Ascending aorta (tissue), 2 donors: ENCODE measurements around the gene VTA1. TPM values are rescaled to one million over a fixed set of nuclear protein-coding genes. Genes with fewer than 3 reads are reported as not detected.

Experiments used
- DNase-seq, 2 donors: peaks; one replicate each; pipeline ENCODE4 v3.0.0-alpha.2; 2019; ENCODE audit warnings: low spot score in 2 of 2
- H3K27ac ChIP-seq, 2 donors: fragments of 200-600 bp; sonication (generic); one replicate each; pipeline ENCODE4 v1.5.1; 2016 to 2017; ENCODE audit warnings: mild to moderate bottlenecking in 1 of 2
- H3K27me3 ChIP-seq: fragments of 200-600 bp; sonication (generic); one replicate; pipeline ENCODE4 v1.5.1; 2017
- H3K36me3 ChIP-seq, 2 donors: fragments of 200-600 bp; sonication (generic); one replicate each; pipeline ENCODE4 v1.5.1; 2016
- H3K4me1 ChIP-seq, 2 donors: fragments of 200-600 bp; sonication (generic); one replicate each; pipeline ENCODE4 v1.5.1; 2016 to 2017; ENCODE audit warnings: mild to moderate bottlenecking in 1 of 2
- H3K4me3 ChIP-seq, 2 donors: fragments of 200-600 bp; sonication (generic); one replicate each; pipeline ENCODE4 v1.5.1; 2016 to 2017; ENCODE audit warnings: mild to moderate bottlenecking in 1 of 2
- H3K9me3 ChIP-seq, 2 donors: fragments of 200-600 bp; sonication (generic); one replicate each; pipeline ENCODE4 v1.5.1; 2016
- CTCF ChIP-seq, 3 experiments: fragments of 200-600 bp in 2 of 3; fragments of 450-650 bp in 1 of 3; sonication (generic) in 2 of 3; IDR thresholded peaks; one replicate each; pipeline ENCODE4 v1.5.1; 2016 to 2019; ENCODE audit warnings: antibody characterized with exemption in 3 of 3, mild to moderate bottlenecking in 1 of 3, moderate library complexity in 1 of 3
- intact Hi-C: fragments of 100-400 bp; cut with DNase I; formaldehyde crosslinking; loops from one replicate; pipeline ENCODE4 v1.15.1; 2023
- total RNA-seq: library from RNA; depleted of rRNA; stranded (reverse); fragments of >200 nt; gene quantifications from one replicate; pipeline ENCODE4 v1.1.0, GENCODE V29; 2016

Gene VTA1
- total RNA-seq, 1 donor from 2014 or later = 21.3 TPM

GRCh38 chr6:142249266-142249665 lies 102.2 kb downstream of the VTA1 start:
- no peak for TF ChIP-seq CTCF (IDR thresholded peaks at IDR 0.05)

DNA sequence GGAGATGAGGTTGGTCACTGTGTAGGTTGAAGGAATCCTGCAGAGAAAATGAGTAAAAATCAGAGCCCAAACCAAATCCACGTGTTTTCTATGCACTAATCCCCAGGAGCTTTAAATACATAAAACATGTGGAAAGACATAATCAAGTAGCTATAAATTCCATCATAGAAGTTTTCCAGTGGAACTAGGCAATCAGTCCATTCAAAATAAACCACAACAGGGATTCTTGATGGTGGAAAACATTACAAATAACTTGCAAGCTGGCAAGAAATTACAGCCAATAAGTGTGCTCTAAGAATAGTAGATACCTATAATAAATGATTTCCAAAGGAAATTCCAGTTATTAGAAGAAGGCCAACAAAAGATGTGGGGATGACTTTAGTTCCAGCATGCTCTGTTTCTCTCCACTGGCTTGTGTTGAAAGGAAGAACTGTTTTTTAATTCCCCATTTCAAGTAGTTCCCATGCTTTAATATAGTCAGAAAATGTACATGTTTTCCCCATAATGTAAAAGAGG lies 104.9 kb downstream of the VTA1 start:
- no peak overlapping the region for H3K4me3 ChIP-seq
- H3K27ac ChIP-seq = no peak overlapping the region
- no peak for TF ChIP-seq CTCF (IDR thresholded peaks at IDR 0.05)
- H3K36me3 ChIP-seq = no peaks in the 10 kb centered on the region
- no peaks in the 10 kb centered on the region for H3K9me3 ChIP-seq
- no peaks in the 10 kb centered on the region for H3K27me3 ChIP-seq
- intact Hi-C loops = no loop called here
- peaks cover 0 to 4% of the 10 kb centered on the region in 2 donors for H3K4me1 ChIP-seq
- no peak for DNase-seq

More at GRCh38 chr6:142249266-142249665, 102.2 kb downstream of the VTA1 start:
- Histone ChIP-seq H3K27me3 (no peaks in the 10 kb centered on the region), H3K36me3 (no peaks in the 10 kb centered on the region), H3K9me3 (no peaks in the 10 kb centered on the region), H3K4me1 (no peaks in the 10 kb centered on the region), H3K4me3 (no peak overlapping the region), H3K27ac (no peak overlapping the region)
- intact Hi-C loops = no loop called here
- DNase-seq = no peak

DNA sequence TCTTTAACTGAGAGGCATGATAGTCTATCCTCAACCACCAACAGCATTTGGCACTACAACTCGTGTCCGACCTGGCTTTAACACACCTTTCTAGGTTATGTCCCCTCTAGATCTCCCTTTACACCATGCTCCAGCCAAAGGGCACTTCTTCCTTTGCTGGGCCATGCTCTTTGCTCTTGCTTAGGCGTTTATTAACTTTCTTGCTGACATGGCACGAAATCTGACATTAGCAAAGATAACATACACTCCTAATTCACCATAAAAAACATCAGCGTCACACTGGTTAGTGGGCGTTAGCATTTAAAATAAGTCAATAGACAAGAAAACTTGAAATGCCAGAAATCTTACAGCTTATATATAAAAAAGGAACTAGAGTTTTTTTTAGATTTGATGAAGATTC lies 107.5 kb downstream of the VTA1 start:
- no peak for DNase-seq
- Histone ChIP-seq H3K36me3 (no peaks in the 10 kb centered on the region), H3K27me3 (no peaks in the 10 kb centered on the region), H3K9me3 (no peaks in the 10 kb centered on the region), H3K4me1 (peaks cover 0 to 4% of the 10 kb centered on the region in 2 donors), H3K27ac (no peak overlapping the region), H3K4me3 (no peak overlapping the region)
- intact Hi-C loops = no loop called here
- no peak for TF ChIP-seq CTCF (IDR thresholded peaks at IDR 0.05)

DNA sequence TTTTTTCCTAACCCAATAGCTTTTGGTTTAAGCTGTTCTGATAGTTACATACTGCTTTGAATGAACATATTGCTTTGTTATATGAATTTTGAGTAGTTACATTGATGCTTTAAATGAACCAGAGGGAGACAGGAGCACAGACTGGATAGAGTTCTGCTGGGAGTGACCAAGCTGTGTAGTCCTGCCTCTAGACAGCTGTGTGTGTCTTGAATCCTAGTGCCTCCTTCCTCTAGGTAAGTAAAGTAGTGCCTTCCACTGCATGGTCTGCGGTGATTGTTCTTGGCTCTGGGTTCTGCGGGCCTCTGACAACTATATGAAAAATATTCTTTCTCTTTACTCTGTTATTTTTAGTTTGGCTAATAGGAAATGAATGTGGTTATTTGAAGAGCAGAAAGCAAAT lies 108.7 kb downstream of the VTA1 start:
- H3K4me1 ChIP-seq = peaks cover 0 to 4% of the 10 kb centered on the region in 2 donors
- H3K27me3 ChIP-seq = no peaks in the 10 kb centered on the region
- intact Hi-C loops = no loop called here

GRCh38 chr6:142258305-142258704 lies 111.2 kb downstream of the VTA1 start:
- DNase-seq = no peak
- Histone ChIP-seq H3K27ac (peak overlapping the region in 1 of 2 donors; percentile 10), H3K4me1 (peaks cover 0 to 4% of the 10 kb centered on the region in 2 donors), H3K36me3 (no peaks in the 10 kb centered on the region), H3K9me3 (no peaks in the 10 kb centered on the region), H3K27me3 (no peaks in the 10 kb centered on the region), H3K4me3 (no peak overlapping the region)
- intact Hi-C loops = no loop called here
- TF ChIP-seq CTCF (IDR thresholded peaks at IDR 0.05) = no peak

More for the DNA sequence above, 108.7 kb downstream of the VTA1 start:
- Histone ChIP-seq H3K9me3 (no peaks in the 10 kb centered on the region), H3K27ac (peak overlapping the region; percentile 59 to 62), H3K36me3 (no peaks in the 10 kb centered on the region), H3K4me3 (peak overlapping the region in 1 of 2 donors; percentile 6)
- DNase-seq = no peak
- no peak for TF ChIP-seq CTCF (IDR thresholded peaks at IDR 0.05)

DNA sequence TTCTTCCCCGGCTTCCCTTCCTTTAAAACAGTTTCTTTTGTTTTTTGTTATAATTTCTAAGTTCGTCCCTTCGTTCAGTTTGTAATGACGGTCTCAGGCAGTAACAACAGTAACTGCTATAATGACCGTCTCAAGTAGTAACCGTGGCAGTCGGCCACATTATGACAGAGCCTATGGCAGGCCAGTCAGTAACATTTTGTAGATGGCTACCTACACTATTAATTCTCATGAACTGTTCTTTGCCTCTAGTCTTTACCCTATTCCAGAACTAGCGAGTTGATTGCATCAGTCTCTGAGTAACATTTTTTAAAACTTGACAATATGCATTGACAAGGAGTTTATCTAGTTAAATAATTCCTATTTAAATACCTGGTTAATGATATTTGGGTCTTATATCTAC lies 111.7 kb downstream of the VTA1 start:
- no peak for TF ChIP-seq CTCF (IDR thresholded peaks at IDR 0.05)
- intact Hi-C loops = no loop called here
- Histone ChIP-seq H3K4me3 (no peak overlapping the region), H3K4me1 (peaks cover 0 to 4% of the 10 kb centered on the region in 2 donors), H3K9me3 (no peaks in the 10 kb centered on the region), H3K27ac (peak overlapping the region in 1 of 2 donors; percentile 10), H3K36me3 (no peaks in the 10 kb centered on the region), H3K27me3 (no peaks in the 10 kb centered on the region)
- DNase-seq = no peak
